Measurements from ENCODE around the gene NAV2.

- no peak for TF ChIP-seq CTCF (IDR thresholded peaks at IDR 0.05)
- TF ChIP-seq POLR2A (IDR thresholded peaks at IDR 0.05), result no peak
Measured at GRCh38 chr11:20007386-20007785, 294.7 kb downstream of the NAV2 start.
